Measurements from ENCODE around the gene ETFB.

Gene ETFB

GRCh38 chr19:51318687-51319648, 47.2 kb downstream of the ETFB start:
- no peak for TF ChIP-seq CTCF (conservative IDR thresholded peaks at IDR 0.05; ENCODE audit: low read length)
- DNase-seq (ENCODE audit: low read depth) = no peak
- H3K4me3 ChIP-seq (ENCODE audit: low read length) = no peak overlapping the region

- H3K4me3 ChIP-seq (ENCODE audit: low read length) = no peak overlapping the region
- no peak for TF ChIP-seq CTCF (conservative IDR thresholded peaks at IDR 0.05; ENCODE audit: low read length)
- no peak for DNase-seq (ENCODE audit: low read depth)
These were observed 48.2 kb downstream of the ETFB start for GRCh38 chr19:51317968-51318367.

DNA sequence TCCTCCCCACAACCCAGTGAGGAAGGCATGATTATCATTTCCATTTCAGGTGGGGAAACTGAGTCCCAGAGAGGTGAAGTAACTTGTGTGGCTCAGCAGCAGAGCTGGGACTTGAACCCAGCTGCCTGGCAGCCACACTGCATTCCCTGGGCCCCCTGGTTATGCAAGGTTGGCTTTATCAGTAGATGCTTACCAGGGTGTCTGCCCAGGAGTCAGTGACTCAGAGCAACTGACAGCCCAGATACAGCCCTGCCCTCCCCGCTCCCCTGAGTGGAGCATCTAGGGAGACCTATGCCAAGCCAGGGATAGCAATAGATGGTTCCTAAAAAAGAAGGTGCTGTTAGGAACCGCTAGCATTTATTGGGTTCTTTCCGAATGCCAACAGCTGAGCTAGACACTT, 48.8 kb downstream of the ETFB start:
- no peak overlapping the region for H3K4me3 ChIP-seq (ENCODE audit: low read length)
- TF ChIP-seq CTCF (conservative IDR thresholded peaks at IDR 0.05; ENCODE audit: low read length) = no peak
- DNase-seq (ENCODE audit: low read depth) = no peak

GRCh38 chr19:51316688-51317087, 49.5 kb downstream of the ETFB start:
- no peak overlapping the region for H3K4me3 ChIP-seq (ENCODE audit: low read length)
- no peak for TF ChIP-seq CTCF (conservative IDR thresholded peaks at IDR 0.05; ENCODE audit: low read length)
- DNase-seq (ENCODE audit: low read depth) = no peak

DNA sequence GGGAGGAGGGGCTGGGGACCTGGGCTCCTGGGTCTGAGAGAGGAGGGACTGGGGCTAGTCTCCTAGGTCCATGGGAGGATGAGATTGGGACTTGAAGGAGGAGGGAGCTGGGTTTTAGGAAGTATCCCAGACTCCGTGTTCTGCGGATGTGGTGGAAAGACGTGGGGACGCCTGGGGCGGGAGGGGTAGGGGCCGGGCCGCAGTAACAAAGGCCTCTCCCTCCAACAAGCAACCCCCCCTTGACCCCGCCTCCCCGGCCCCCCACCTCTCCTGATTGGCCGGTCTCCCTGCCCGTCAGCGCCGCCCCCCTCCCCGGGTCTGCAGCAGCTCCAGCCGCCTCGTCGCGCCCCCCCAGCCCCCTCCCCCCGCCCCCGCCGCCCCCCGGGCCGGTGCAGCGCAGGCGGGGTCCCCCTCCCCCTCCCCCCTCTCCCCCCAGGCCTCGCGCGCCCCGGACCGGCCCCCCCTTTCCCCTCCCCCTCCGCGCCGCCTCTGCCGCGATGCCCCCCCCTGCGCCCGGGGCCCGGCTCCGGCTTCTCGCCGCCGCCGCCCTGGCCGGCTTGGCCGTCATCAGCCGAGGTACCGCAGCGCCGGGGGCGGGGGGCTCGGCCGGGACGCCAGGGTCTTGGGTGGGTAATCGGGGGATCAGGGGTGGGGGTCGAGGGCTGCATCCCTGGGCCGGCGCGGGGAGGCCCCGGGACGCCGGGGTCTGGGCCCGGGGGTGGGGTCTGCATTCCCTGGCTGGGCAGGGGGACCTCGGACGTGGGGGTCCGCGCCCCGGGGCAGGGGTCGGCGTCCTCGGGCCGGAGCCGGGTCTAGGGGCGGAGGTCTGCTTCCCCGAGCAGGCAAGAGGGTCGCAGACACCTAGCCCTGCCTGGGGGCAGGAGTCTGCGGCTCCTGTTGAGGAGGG, 54.6 kb downstream of the ETFB start, which contains the start of gene IGLON5:
IGLON5 (plus strand) TSS at position 294 of the 907 bp plus-strand sequence; CDS start at position 498, 204 bp downstream.
- H3K4me3 ChIP-seq (ENCODE audit: low read length) = no peak within 1 kb of the TSS
- no peak for TF ChIP-seq CTCF (conservative IDR thresholded peaks at IDR 0.05; ENCODE audit: low read length)
- DNase-seq (ENCODE audit: low read depth) = no peak

DNA sequence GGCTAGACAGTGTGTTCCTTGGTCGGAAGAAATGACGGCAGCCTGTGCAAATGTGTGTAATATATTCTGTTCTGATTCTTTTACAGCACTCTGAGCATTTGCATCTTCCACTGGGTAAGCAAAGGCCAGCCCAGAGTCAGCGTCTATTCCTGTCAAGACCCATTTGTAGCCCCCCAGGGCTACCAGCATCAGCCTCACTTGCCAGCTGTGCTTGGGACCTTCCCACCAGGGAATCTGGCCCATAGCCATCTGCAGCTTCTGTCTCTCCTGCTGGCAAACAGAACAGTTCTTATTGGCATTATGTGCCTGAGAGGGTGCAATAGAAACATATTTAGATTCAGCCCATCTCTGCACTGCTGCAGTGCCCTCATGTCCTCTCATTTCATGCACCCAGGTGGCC, 60.7 kb downstream of the ETFB start:
- no peak for DNase-seq (ENCODE audit: low read depth)
- no peak for TF ChIP-seq CTCF (conservative IDR thresholded peaks at IDR 0.05; ENCODE audit: low read length)
- H3K4me3 ChIP-seq (ENCODE audit: low read length) = no peak overlapping the region

Measured in AG10803 (cell line).